ENCODE data around the gene PHF21A.

- TF ChIP-seq CTCF (IDR thresholded peaks at IDR 0.05; ENCODE audit: low read depth, low read length) (no peak), POLR2A (IDR thresholded peaks at IDR 0.05; ENCODE audit: extremely low read depth, insufficient read length) (no peak)
These were observed 127.7 kb downstream of the PHF21A start for GRCh38 chr11:45993531-45994001.

Data from NB4 (cell line).